ENCODE measurements around the gene LRRC14B. TPM values are rescaled to one million over a fixed set of nuclear protein-coding genes. Genes with fewer than 3 reads are reported as not detected.

The LRRC14B gene
- total RNA-seq, 1 experiment from 2014 or later = not detected

DNA sequence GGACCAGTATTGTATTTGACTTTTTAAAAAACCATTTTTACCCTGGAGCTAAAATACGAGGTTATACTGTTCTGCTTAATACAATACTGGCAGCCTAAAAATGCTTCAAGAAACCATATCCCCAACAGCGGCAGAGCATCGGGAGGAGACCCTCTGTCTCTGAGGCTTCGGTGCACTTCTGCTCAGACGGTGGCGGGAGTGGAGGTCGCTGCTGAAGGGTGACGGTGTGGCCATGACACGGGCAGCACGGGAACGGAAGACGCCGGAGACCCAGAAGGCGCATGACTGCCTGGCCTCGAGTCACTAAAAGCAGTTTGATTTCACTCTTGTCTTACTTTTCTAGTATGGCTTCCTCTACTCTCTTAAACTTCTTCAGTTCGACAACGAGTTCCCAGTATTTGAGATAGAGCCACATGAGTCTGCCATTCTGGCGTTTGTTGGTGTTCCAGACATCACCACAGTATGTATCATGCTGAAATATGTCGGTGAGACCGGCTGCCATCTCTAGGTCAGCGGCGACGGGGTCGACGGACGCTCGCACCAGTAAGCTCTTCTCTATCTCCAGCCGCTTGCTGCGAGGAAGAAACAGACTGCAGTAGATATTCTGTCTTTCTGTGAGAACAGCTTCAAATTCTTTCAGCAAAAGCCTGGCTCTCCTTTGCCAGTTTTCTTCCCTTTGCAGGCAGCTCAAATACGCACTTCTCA lies 13.8 kb downstream of the LRRC14B start:
- Histone ChIP-seq H3K9me3 (ENCODE audit: low read depth, low read length, poor library complexity, severe bottlenecking) (no peaks in the 10 kb centered on the region), H3K4me3 (ENCODE audit: low read depth, low read length, poor library complexity, severe bottlenecking) (no peak overlapping the region), H3K27me3 (replicated peaks; ENCODE audit: insufficient read depth, low read depth, low read length, poor library complexity) (no peaks in the 10 kb centered on the region), H3K27ac (ENCODE audit: low read depth, low read length, poor library complexity, severe bottlenecking) (no peak overlapping the region), H3K36me3 (ENCODE audit: insufficient read depth, low read length, poor library complexity, severe bottlenecking) (peaks cover 19% of the 10 kb centered on the region), H3K4me1 (ENCODE audit: insufficient read depth, low read length, poor library complexity, severe bottlenecking) (no peaks in the 10 kb centered on the region)
- DNase-seq (ENCODE audit: low spot score) = no peak
- TSS peak; percentile 54 for BruUV-seq (replicated peaks)
- intact Hi-C loops (cut with micrococcal nuclease; ENCODE audit: unreplicated experiment) = no loop called here
- ChIA-PET POLR2A (ENCODE audit: low non-redundant PET) (no interaction called here), CTCF (no interaction called here)
- no peak for TF ChIP-seq EZH2 (IDR thresholded peaks at IDR 0.05; ENCODE audit: borderline replicate concordance, low read depth, low read length, poor library complexity, severe bottlenecking)
- TF ChIP-seq, protein P1, sequence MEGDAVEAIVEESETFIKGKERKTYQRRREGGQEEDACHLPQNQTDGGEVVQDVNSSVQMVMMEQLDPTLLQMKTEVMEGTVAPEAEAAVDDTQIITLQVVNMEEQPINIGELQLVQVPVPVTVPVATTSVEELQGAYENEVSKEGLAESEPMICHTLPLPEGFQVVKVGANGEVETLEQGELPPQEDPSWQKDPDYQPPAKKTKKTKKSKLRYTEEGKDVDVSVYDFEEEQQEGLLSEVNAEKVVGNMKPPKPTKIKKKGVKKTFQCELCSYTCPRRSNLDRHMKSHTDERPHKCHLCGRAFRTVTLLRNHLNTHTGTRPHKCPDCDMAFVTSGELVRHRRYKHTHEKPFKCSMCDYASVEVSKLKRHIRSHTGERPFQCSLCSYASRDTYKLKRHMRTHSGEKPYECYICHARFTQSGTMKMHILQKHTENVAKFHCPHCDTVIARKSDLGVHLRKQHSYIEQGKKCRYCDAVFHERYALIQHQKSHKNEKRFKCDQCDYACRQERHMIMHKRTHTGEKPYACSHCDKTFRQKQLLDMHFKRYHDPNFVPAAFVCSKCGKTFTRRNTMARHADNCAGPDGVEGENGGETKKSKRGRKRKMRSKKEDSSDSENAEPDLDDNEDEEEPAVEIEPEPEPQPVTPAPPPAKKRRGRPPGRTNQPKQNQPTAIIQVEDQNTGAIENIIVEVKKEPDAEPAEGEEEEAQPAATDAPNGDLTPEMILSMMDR (conservative IDR thresholded peaks at IDR 0.05; ENCODE audit: low read depth, low read length) = no peak

DNA sequence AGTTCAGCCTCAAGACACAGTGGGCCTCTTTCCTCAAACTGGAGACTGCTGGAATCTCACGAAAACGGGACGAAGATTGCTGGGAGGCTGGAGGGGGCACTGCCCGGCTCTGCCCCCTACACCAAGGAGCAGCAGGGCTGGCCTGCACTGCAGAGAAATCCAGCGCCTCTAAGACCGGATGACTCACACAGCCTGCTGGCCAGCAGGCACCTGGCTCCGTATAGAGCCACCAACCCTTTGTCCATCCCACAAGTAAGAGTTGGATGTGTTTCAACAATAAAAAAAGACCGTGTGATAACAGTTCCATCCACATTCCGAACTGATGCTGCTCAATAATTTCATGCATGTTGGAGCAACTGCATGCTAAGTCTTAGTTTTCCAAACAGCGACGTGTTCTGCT lies 15.1 kb downstream of the LRRC14B start:
- H3K4me1 ChIP-seq (ENCODE audit: insufficient read depth, low read length, poor library complexity, severe bottlenecking) = no peaks in the 10 kb centered on the region
- BruUV-seq (replicated peaks) = no TSS peak
- CTCF ChIA-PET = no interaction called here
- no peak for DNase-seq (ENCODE audit: low spot score)
- TF ChIP-seq EZH2 (IDR thresholded peaks at IDR 0.05; ENCODE audit: borderline replicate concordance, low read depth, low read length, poor library complexity, severe bottlenecking) = no peak
- TF ChIP-seq, protein P1 (conservative IDR thresholded peaks at IDR 0.05; ENCODE audit: low read depth, low read length) = no peak
- H3K9me3 ChIP-seq (ENCODE audit: low read depth, low read length, poor library complexity, severe bottlenecking) = no peaks in the 10 kb centered on the region
- intact Hi-C loops (cut with micrococcal nuclease; ENCODE audit: unreplicated experiment) = no loop called here
- H3K27ac ChIP-seq (ENCODE audit: low read depth, low read length, poor library complexity, severe bottlenecking) = no peak overlapping the region
- no peaks in the 10 kb centered on the region for H3K27me3 ChIP-seq (replicated peaks; ENCODE audit: insufficient read depth, low read depth, low read length, poor library complexity)
- H3K36me3 ChIP-seq (ENCODE audit: insufficient read depth, low read length, poor library complexity, severe bottlenecking) = peaks cover 19% of the 10 kb centered on the region
- POLR2A ChIA-PET (ENCODE audit: low non-redundant PET) = no interaction called here
- H3K4me3 ChIP-seq (ENCODE audit: low read depth, low read length, poor library complexity, severe bottlenecking) = no peak overlapping the region

DNA sequence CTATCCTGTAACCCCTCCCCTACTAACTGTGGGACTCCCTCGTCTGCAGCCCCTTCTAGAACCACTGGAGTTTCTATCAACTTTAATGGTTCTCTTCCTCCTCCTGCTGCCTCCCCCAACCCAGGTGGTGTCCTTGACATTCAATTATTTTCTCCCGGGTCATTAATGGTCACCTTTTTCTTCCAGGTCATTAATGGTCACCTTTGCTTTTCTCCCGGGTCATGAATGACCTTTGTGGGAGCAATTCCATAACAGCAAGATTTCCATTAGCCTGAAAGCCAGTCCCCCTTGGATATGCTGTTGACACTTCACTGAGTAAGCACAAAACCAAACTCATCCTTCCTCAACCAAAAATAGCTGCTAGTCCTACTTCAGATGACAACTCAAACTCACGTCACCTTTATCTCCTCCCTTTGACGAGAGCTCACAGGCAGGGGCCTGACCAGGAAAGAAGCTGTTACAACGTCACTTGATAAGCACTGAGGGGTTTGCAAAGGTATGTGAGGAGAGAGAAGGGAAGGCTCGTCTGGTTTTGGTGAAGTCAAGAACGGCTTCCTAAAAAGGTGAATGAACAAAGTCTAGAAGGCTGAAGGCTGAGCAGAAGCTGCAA lies 15.7 kb downstream of the LRRC14B start:
- Histone ChIP-seq H3K36me3 (ENCODE audit: insufficient read depth, low read length, poor library complexity, severe bottlenecking) (peaks cover 19% of the 10 kb centered on the region), H3K27me3 (replicated peaks; ENCODE audit: insufficient read depth, low read depth, low read length, poor library complexity) (no peaks in the 10 kb centered on the region), H3K27ac (ENCODE audit: low read depth, low read length, poor library complexity, severe bottlenecking) (no peak overlapping the region), H3K4me3 (ENCODE audit: low read depth, low read length, poor library complexity, severe bottlenecking) (no peak overlapping the region), H3K9me3 (ENCODE audit: low read depth, low read length, poor library complexity, severe bottlenecking) (no peaks in the 10 kb centered on the region), H3K4me1 (ENCODE audit: insufficient read depth, low read length, poor library complexity, severe bottlenecking) (no peaks in the 10 kb centered on the region)
- intact Hi-C loops (cut with micrococcal nuclease; ENCODE audit: unreplicated experiment) = no loop called here
- POLR2A ChIA-PET (ENCODE audit: low non-redundant PET) = no interaction called here
- CTCF ChIA-PET = no interaction called here
- no peak for TF ChIP-seq EZH2 (IDR thresholded peaks at IDR 0.05; ENCODE audit: borderline replicate concordance, low read depth, low read length, poor library complexity, severe bottlenecking)
- TF ChIP-seq, protein P1 (conservative IDR thresholded peaks at IDR 0.05; ENCODE audit: low read depth, low read length) = no peak
- no peak for DNase-seq (ENCODE audit: low spot score)
- BruUV-seq (replicated peaks) = no TSS peak

All from A673 (cell line).